Lung microvascular endothelial cell (primary cell): ENCODE results near the gene CCDC188. TPM values are rescaled to one million over a fixed set of nuclear protein-coding genes. Genes with fewer than 3 reads are reported as not detected.

Source experiments
- DNase-seq, 2 donors: peaks; one replicate each; pipeline versions ENCODE4 v3.0.0 to v3.0.0-alpha.2; 2010; ENCODE audit warnings: low read depth in 2 of 2
- total RNA-seq: library from RNA; depleted of rRNA; stranded (reverse); fragments of >200 nt; gene quantifications from 2 replicates; pipeline ENCODE4 v1.2.1, GENCODE V29; 2014

The CCDC188 gene
- total RNA-seq, 1 donor from 2014 or later, result 3.6 TPM

DNA sequence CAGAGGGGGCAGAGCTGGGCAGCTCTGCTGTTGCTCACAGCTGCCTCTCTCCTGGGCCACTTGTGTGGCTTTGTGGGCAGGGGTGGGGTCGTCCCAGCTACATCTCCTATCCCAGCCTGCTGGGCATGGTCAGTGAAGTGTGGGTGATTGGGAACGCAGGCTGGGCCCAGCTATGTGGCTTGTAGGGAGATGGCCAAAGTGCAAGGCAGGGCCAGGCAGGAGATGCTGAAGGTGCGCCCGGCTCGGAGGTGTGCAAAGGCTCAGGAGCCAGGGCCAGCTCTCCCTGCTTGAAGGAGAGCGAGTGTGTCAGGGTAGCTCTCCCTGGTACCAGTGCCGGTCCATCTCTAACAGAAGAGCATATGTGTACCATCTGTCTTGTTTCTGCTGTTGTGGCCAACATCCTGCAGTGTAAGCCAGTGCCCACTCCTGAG is 43.4 kb downstream of the CCDC188 start:
- no peak for DNase-seq

GRCh38 chr22:20106849-20107237 is 44.0 kb downstream of the CCDC188 start:
- DNase-seq, result no peak

- DNase-seq, result no peak
Observed at GRCh38 chr22:20106205-20106848, 44.5 kb downstream of the CCDC188 start.

- no peak for DNase-seq
Observed at GRCh38 chr22:20105456-20106204, 45.2 kb downstream of the CCDC188 start.

DNA sequence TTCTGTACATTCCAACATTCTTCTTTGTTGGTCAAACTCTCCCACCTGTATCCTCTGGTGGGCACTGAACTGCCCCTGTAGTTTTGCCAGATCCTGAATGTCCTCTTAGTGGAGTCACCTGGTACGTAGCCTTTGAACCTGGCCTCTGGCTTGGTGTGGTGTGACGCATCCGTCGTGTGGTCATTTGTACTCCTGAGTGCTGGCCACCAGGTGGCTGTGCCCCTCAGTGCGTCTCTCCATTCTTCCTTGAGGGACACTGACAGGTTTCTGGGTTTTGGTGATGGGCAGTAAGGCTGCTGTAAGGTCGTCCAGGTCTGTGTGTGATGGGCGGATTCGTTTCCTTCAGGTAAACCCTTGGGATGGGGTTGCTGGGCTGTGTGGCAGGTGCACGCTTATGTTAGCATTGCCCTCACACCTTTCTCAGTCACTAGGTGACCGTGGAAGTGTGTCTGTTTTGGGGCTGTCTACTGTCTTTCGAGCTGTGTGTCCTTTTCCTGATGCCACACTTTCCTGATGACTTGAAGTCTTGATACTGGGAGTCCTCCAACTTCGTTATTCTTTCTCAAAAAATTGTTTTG is 48.6 kb downstream of the CCDC188 start:
- no peak for DNase-seq

DNA sequence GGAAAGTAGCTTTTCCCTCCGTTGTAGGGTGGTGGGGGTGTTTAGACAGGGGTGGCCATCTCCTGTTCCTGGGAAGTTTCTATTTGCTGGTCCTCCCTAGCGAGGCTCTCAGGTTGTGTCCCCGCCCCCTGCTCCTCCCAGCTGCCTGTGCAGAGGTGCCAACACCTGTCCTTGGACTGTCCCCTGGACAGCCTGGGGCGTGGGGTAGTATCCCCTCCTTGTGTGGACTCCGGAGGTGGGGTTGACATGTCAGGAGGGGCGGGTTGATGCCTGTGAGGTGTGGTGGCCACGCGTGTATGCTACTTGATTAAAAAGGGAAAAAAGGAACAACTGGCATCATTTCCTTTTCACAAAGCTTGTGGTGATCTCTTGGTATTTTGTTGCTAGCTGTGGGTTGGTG is 49.2 kb downstream of the CCDC188 start:
- DNase-seq, result no peak

- DNase-seq, result no peak
Observed at GRCh38 chr22:20099099-20099711, 51.6 kb downstream of the CCDC188 start.

Other genes starting within 250 kb of the CCDC188 start
- gene COMT, start 209.3 kb downstream of the CCDC188 start, total RNA-seq, result 222 and 628 TPM in 2 replicates
- gene TXNRD2, start 209.2 kb downstream of the CCDC188 start, total RNA-seq, result 55.6 and 63.5 TPM in 2 replicates
- 46.0 and 72.0 TPM in 2 replicates for gene ARVCF, start 134.2 kb downstream of the CCDC188 start, total RNA-seq
- 42.3 and 46.8 TPM in 2 replicates for gene TANGO2, start 129.9 kb downstream of the CCDC188 start, total RNA-seq
- gene DGCR8, start 70.8 kb downstream of the CCDC188 start, total RNA-seq, result 17.4 and 23.2 TPM in 2 replicates
- 99.2 and 108 TPM in 2 replicates for gene RANBP1, start 35.0 kb downstream of the CCDC188 start, total RNA-seq
- gene TRMT2A, start 33.8 kb downstream of the CCDC188 start, total RNA-seq, result 24.0 and 31.0 TPM in 2 replicates
- gene ZDHHC8, start 19.3 kb downstream of the CCDC188 start, total RNA-seq, result 2.8 and 4.2 TPM in 2 replicates
- 0.65 and 0.79 TPM in 2 replicates for gene RTN4R, start 117.3 kb upstream of the CCDC188 start, total RNA-seq
- 41.6 and 47.6 TPM in 2 replicates for gene DGCR6L, start 169.0 kb upstream of the CCDC188 start, total RNA-seq
- gene ZNF74, start 243.1 kb upstream of the CCDC188 start, total RNA-seq, result 8.9 and 10.7 TPM in 2 replicates